ENCODE measurements around the gene MYO1E.

MYO1E gene

DNA sequence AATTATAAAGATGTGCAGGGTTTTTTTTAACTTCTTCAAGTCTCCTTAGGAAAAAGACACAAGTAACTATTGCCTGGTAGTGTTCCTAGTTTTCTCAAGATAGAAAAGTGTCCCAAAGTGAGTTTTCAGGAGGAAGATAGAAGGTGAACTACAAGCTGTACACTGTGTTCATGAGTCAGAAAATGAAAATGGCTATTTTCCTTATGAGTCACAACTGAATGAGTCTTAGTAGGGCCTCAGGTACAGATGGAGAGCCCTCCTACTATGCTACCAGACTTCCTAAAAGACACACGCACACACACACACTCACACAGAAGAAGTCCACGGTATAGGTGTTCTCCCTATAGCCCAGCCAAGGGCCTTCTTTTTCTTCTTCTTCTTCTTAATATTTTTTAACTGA lies 3.1 kb downstream of the MYO1E start:
- TF ChIP-seq TOX (CRISPR knock-in tag; IDR thresholded peaks at IDR 0.05; ENCODE audit: borderline replicate concordance) (no peak), ARNTL (CRISPR knock-in tag; IDR thresholded peaks at IDR 0.05; ENCODE audit: borderline replicate concordance, low read depth) (no peak), CREB5 (CRISPR knock-in tag; IDR thresholded peaks at IDR 0.05; ENCODE audit: low read depth) (no peak), GLIS3 (CRISPR knock-in tag; IDR thresholded peaks at IDR 0.05) (no peak), OSR1 (CRISPR knock-in tag; IDR thresholded peaks at IDR 0.05) (no peak), PPARA (CRISPR knock-in tag; IDR thresholded peaks at IDR 0.05; ENCODE audit: borderline replicate concordance) (no peak), ZNF70 (CRISPR knock-in tag; IDR thresholded peaks at IDR 0.05) (no peak)
- TF ChIP-seq, protein P1, sequence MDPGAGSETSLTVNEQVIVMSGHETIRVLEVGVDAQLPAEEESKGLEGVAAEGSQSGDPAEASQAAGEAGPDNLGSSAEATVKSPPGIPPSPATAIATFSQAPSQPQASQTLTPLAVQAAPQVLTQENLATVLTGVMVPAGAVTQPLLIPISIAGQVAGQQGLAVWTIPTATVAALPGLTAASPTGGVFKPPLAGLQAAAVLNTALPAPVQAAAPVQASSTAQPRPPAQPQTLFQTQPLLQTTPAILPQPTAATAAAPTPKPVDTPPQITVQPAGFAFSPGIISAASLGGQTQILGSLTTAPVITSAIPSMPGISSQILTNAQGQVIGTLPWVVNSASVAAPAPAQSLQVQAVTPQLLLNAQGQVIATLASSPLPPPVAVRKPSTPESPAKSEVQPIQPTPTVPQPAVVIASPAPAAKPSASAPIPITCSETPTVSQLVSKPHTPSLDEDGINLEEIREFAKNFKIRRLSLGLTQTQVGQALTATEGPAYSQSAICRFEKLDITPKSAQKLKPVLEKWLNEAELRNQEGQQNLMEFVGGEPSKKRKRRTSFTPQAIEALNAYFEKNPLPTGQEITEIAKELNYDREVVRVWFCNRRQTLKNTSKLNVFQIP (CRISPR knock-in tag; IDR thresholded peaks at IDR 0.05; ENCODE audit: borderline replicate concordance, low read depth) = no peak

GRCh38 chr15:59367022-59367451 lies 5.6 kb downstream of the MYO1E start:
- ATAC-seq = no peak
- TF ChIP-seq RARB (CRISPR knock-in tag; IDR thresholded peaks at IDR 0.05) (no peak), ESRRG (CRISPR knock-in tag; IDR thresholded peaks at IDR 0.05) (no peak), ZNF70 (CRISPR knock-in tag; IDR thresholded peaks at IDR 0.05) (no peak), OSR1 (CRISPR knock-in tag; IDR thresholded peaks at IDR 0.05) (no peak), CSDC2 (CRISPR knock-in tag; IDR thresholded peaks at IDR 0.05) (no peak), PATZ1 (CRISPR knock-in tag; IDR thresholded peaks at IDR 0.05; ENCODE audit: borderline replicate concordance) (no peak), ZFP30 (CRISPR knock-in tag; IDR thresholded peaks at IDR 0.05) (no peak), ARNTL (CRISPR knock-in tag; IDR thresholded peaks at IDR 0.05; ENCODE audit: borderline replicate concordance, low read depth) (no peak), BACH2 (CRISPR knock-in tag; IDR thresholded peaks at IDR 0.05; ENCODE audit: borderline replicate concordance) (no peak), CREB5 (CRISPR knock-in tag; IDR thresholded peaks at IDR 0.05; ENCODE audit: low read depth) (no peak), TOX (CRISPR knock-in tag; IDR thresholded peaks at IDR 0.05; ENCODE audit: borderline replicate concordance) (no peak), ZNF8 (CRISPR knock-in tag; IDR thresholded peaks at IDR 0.05) (no peak), SNAI2 (CRISPR knock-in tag; IDR thresholded peaks at IDR 0.05) (no peak), ISL1 (CRISPR knock-in tag; IDR thresholded peaks at IDR 0.05) (no peak)
- TF ChIP-seq, protein P2, sequence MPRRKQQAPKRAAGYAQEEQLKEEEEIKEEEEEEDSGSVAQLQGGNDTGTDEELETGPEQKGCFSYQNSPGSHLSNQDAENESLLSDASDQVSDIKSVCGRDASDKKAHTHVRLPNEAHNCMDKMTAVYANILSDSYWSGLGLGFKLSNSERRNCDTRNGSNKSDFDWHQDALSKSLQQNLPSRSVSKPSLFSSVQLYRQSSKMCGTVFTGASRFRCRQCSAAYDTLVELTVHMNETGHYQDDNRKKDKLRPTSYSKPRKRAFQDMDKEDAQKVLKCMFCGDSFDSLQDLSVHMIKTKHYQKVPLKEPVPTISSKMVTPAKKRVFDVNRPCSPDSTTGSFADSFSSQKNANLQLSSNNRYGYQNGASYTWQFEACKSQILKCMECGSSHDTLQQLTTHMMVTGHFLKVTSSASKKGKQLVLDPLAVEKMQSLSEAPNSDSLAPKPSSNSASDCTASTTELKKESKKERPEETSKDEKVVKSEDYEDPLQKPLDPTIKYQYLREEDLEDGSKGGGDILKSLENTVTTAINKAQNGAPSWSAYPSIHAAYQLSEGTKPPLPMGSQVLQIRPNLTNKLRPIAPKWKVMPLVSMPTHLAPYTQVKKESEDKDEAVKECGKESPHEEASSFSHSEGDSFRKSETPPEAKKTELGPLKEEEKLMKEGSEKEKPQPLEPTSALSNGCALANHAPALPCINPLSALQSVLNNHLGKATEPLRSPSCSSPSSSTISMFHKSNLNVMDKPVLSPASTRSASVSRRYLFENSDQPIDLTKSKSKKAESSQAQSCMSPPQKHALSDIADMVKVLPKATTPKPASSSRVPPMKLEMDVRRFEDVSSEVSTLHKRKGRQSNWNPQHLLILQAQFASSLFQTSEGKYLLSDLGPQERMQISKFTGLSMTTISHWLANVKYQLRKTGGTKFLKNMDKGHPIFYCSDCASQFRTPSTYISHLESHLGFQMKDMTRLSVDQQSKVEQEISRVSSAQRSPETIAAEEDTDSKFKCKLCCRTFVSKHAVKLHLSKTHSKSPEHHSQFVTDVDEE (CRISPR knock-in tag; IDR thresholded peaks at IDR 0.05) = no peak
- TF ChIP-seq, protein P3, sequence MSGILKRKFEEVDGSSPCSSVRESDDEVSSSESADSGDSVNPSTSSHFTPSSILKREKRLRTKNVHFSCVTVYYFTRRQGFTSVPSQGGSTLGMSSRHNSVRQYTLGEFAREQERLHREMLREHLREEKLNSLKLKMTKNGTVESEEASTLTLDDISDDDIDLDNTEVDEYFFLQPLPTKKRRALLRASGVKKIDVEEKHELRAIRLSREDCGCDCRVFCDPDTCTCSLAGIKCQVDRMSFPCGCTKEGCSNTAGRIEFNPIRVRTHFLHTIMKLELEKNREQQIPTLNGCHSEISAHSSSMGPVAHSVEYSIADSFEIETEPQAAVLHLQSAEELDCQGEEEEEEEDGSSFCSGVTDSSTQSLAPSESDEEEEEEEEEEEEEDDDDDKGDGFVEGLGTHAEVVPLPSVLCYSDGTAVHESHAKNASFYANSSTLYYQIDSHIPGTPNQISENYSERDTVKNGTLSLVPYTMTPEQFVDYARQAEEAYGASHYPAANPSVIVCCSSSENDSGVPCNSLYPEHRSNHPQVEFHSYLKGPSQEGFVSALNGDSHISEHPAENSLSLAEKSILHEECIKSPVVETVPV (CRISPR knock-in tag; IDR thresholded peaks at IDR 0.05) = no peak
- TF ChIP-seq, protein P1 (CRISPR knock-in tag; IDR thresholded peaks at IDR 0.05; ENCODE audit: borderline replicate concordance, low read depth) = no peak

More for the DNA sequence above, 3.1 kb downstream of the MYO1E start:
- no peak for ATAC-seq
